K562 (cell line): ENCODE measurements around the gene FAM20C. TPM values are rescaled to one million over a fixed set of nuclear protein-coding genes. Genes with fewer than 3 reads are reported as not detected.
"Not testable (repeated sequence)": the region's sequence is repeated elsewhere in the genome, so short reads cannot be mapped to it uniquely, and the experiment has no call there.

Experiments used
- ATAC-seq: fragments of 200-7000 bp; cut with Tn5 transposase; 3 replicates; pipeline ENCODE4 v1.9.1; 2020; ENCODE audit warnings: moderate library complexity
- BruUV-seq: library from RNA; stranded (reverse); fragments of 400-500 nt; replicated peaks from 2 replicates; lab custom pipeline; 2021; lab: Mats Ljungman, UMichigan
- CTCF ChIA-PET: fragments of 300-600 bp; formaldehyde crosslinking; extraction: SDS; loops from one replicate; lab custom pipeline; 2021; ENCODE audit warnings: low intra/inter-chr PET ratio; lab: Yijun Ruan, JAX
- POLR2A ChIA-PET: fragments of 300-600, 350-650 bp; sonication (Branson Sonifier 250); formaldehyde crosslinking; extraction: SDS; loops from one replicate; lab custom pipeline; 2021; ENCODE audit warnings: antibody characterized with exemption, inconsistent platforms; lab: Yijun Ruan, JAX
- DNase-seq, 4 experiments: peaks; one replicate each; pipeline versions ENCODE4 v3.0.0 to v3.0.0-alpha.2; 2011 to 2018; ENCODE audit warnings: low spot score in 3 of 4, mixed read lengths in 3 of 4; ENCODE audit errors: extremely low read depth in 1 of 4
- FAIRE-seq: peaks from 2 replicates; lab custom pipeline; 2011; peaks lifted over from hg19 to GRCh38; lab: Jason Lieb, UNC
- H2AFZ ChIP-seq: 2 replicates; pipeline ENCODE4 v1.6.0; 2011; ENCODE audit warnings: low read depth, low read length, control low read depth, inconsistent platforms
- H3K27ac ChIP-seq: fragments of 200-600 bp; 3 replicates; pipeline ENCODE4 v1.8.0; 2011; ENCODE audit warnings: low read depth, mild to moderate bottlenecking, control low read depth, inconsistent platforms, low read length, moderate library complexity, mixed read lengths; ENCODE audit errors: extremely low read depth
- H3K27me3 ChIP-seq, 2 experiments: fragments of 300-600 bp in 1 of 2; 2 replicates in 1 of 2; 3 replicates in 1 of 2; pipeline versions ENCODE4 v1.6.0 to v1.8.0; 2011; ENCODE audit warnings: inconsistent platforms in 2 of 2, low read length in 2 of 2, mild to moderate bottlenecking in 1 of 2, mixed read lengths in 1 of 2, moderate library complexity in 1 of 2; ENCODE audit not compliant: control insufficient read depth in 2 of 2, insufficient read depth in 2 of 2
- H3K36me3 ChIP-seq: fragments of 300-600 bp; 3 replicates; pipeline ENCODE4 v1.8.0; 2011; ENCODE audit warnings: mild to moderate bottlenecking, low read length, inconsistent platforms; ENCODE audit not compliant: control insufficient read depth, insufficient read depth
- H3K4me1 ChIP-seq, 2 experiments: fragments of 200-600 bp in 1 of 2; replicated peaks in 1 of 2; 2 replicates in 1 of 2; 3 replicates in 1 of 2; pipeline versions ENCODE4 v1.5.1 to v1.8.0; 2011; ENCODE audit warnings: inconsistent platforms in 2 of 2, low read length in 2 of 2, mild to moderate bottlenecking in 1 of 2, mixed read lengths in 1 of 2, moderate library complexity in 1 of 2; ENCODE audit not compliant: control insufficient read depth in 2 of 2, insufficient read depth in 2 of 2
- H3K4me2 ChIP-seq: 2 replicates; pipeline ENCODE4 v1.6.1; 2011; ENCODE audit warnings: low read length, control low read depth, inconsistent platforms, mixed read lengths; ENCODE audit not compliant: insufficient read depth
- H3K4me3 ChIP-seq: fragments of 200-600 bp; sonication (generic), shearing (Covaris generic); 2 replicates; pipeline ENCODE4 v1.5.1; 2016; ENCODE audit warnings: control low read depth, inconsistent platforms
- H3K79me2 ChIP-seq: fragments of 200-600 bp; 3 replicates; pipeline ENCODE4 v1.8.0; 2011; ENCODE audit warnings: low read length, inconsistent platforms; ENCODE audit not compliant: control insufficient read depth, insufficient read depth
- H3K9ac ChIP-seq, 2 experiments: 2 replicates each; pipeline versions ENCODE4 v1.6.0 to v1.6.1; 2011; ENCODE audit warnings: low read depth in 2 of 2, low read length in 2 of 2, control low read depth in 1 of 2, inconsistent platforms in 1 of 2, mild to moderate bottlenecking in 1 of 2, mixed read lengths in 1 of 2; ENCODE audit not compliant: insufficient read depth in 1 of 2
- H3K9me1 ChIP-seq: one replicate; pipeline ENCODE4 v1.6.0; 2011; ENCODE audit warnings: inconsistent platforms, mild to moderate bottlenecking, low read length, moderate library complexity; ENCODE audit not compliant: control insufficient read depth, insufficient read depth
- H3K9me3 ChIP-seq: replicated peaks from 2 replicates; pipeline ENCODE4 v1.5.1; 2011; ENCODE audit warnings: low read depth, low read length, inconsistent platforms; ENCODE audit not compliant: control insufficient read depth, insufficient read depth
- H4K20me1 ChIP-seq: replicated peaks from 2 replicates; pipeline ENCODE4 v1.6.1; 2011; ENCODE audit warnings: low read length, inconsistent platforms, mixed read lengths; ENCODE audit not compliant: control insufficient read depth, insufficient read depth
- HNRNPL ChIP-seq: fragments of 200-400 bp; formaldehyde crosslinking; IDR thresholded peaks from 2 replicates; pipeline ENCODE4 v1.6.1; 2017; ENCODE audit warnings: low read depth, mild to moderate bottlenecking, low read length
- RBFOX2 ChIP-seq: fragments of 200-400 bp; formaldehyde crosslinking; IDR thresholded peaks from 2 replicates; pipeline ENCODE4 v1.6.1; 2017; ENCODE audit warnings: low read depth, mild to moderate bottlenecking, low read length, moderate library complexity
- WGBS: fragments of 100-300 bp; shearing (Covaris generic); methylation state at CpG from one replicate; pipeline ENCODE4 v1.1.6; 2016; ENCODE audit warnings: low coverage, mixed read lengths; ENCODE audit not compliant: insufficient coverage; ENCODE audit errors: missing lambda C conversion rate; 5-methylcytosine and 5-hydroxymethylcytosine counted together
- in situ Hi-C: fragments of 300-500 bp; cut with MboI; formaldehyde crosslinking; loops from 4 replicates; pipeline ENCODE4 v1.15.0; 2018; ENCODE audit warnings: inconsistent platforms, mixed read lengths
- intact Hi-C: fragments of 100-400 bp; cut with micrococcal nuclease; formaldehyde crosslinking; loops from 2 replicates; pipeline ENCODE4 v1.14.2; 2022
- polyA plus RNA-seq, 8 experiments: library from polyadenylated mRNA; depleted of rRNA in 4 of 8; stranded (reverse) in 5 of 8; unstranded in 3 of 8; fragments of >200 nt; fragmentation: Nextera tagmentation in 2 of 8; fragmentation: Illumina TruSeq in 1 of 8; extraction: Ambion mirVana in 2 of 8; extraction: Trizol in 1 of 8; gene quantifications; 2 replicates each; pipeline versions ENCODE4 v1.2.1 to v1.2.3, GENCODE V29; 2011 to 2014; ENCODE audit warnings: inconsistent platforms in 1 of 8, missing spikeins in 1 of 8
- total RNA-seq, 7 experiments: library from RNA; depleted of rRNA in 6 of 7; stranded (reverse); fragments of >200 nt in 6 of 7; fragmentation: Illumina TruSeq in 2 of 7; extraction: Trizol in 2 of 7; gene quantifications; 2 replicates each; pipeline versions ENCODE4 v1.2.1 to v1.2.3, GENCODE V29; 2011 to 2021; ENCODE audit warnings: low replicate concordance in 1 of 7

The FAM20C gene
- total and polyA plus RNA-seq, 9 of the 15 experiments (the other 6 are each of a cell fraction or from before 2014, with no cell fraction given): 0.09 TPM; not detected in 8

GRCh38 chr7:242826-243579 lies 50.6 kb downstream of the FAM20C start:
- H3K9me3 ChIP-seq, FAIRE-seq, H3K79me2 ChIP-seq, H2AFZ ChIP-seq, DNase-seq, H3K9ac ChIP-seq, H3K4me3 ChIP-seq, H3K9me1 ChIP-seq, BruUV-seq, H4K20me1 ChIP-seq, in situ Hi-C loops, CTCF ChIA-PET, ATAC-seq, intact Hi-C loops, H3K36me3 ChIP-seq, H3K27ac ChIP-seq, H3K4me2 ChIP-seq: not testable (repeated sequence)
- Histone ChIP-seq H3K4me1 (peaks cover 0 to 14% of the 10 kb centered on the region in 2 experiments; a peak in 2 of 5 replicates), H3K27me3 (peaks cover 30 to 39% of the 10 kb centered on the region in 2 experiments)
- TF ChIP-seq HNRNPL: 0 out of 2 replicates have a peak, but pooled peaks have one; percentile 50
- TF ChIP-seq RBFOX2: 0 out of 2 replicates have a peak, but pooled peaks have one; percentile 16
- WGBS: 5% methylated on average over 7 of the region's 21 CpGs
- POLR2A ChIA-PET: interaction anchor here (0.7 kb wide), 1 partner anchor 20 kb away, joined by 3 read pairs; no protein-coding TSS in a partner anchor

- H3K4me1 ChIP-seq: peaks cover 0 to 15% of the 10 kb centered on the region in 2 experiments; a peak in 2 of 5 replicates
- POLR2A ChIA-PET: interaction anchor here (0.6 kb wide), 1 partner anchor 11 kb away, joined by 4 read pairs; no protein-coding TSS in a partner anchor
- intact Hi-C loops, H3K4me2 ChIP-seq, H3K4me3 ChIP-seq, H2AFZ ChIP-seq, CTCF ChIA-PET, H3K9me1 ChIP-seq, FAIRE-seq, BruUV-seq, H3K9me3 ChIP-seq, H3K79me2 ChIP-seq, in situ Hi-C loops, H4K20me1 ChIP-seq, ATAC-seq, H3K27ac ChIP-seq, DNase-seq, H3K9ac ChIP-seq, H3K36me3 ChIP-seq: not testable (repeated sequence)
- H3K27me3 ChIP-seq: peaks cover 30 to 45% of the 10 kb centered on the region in 2 experiments
- 7% methylated on average over 4 of the region's 10 CpGs for WGBS
Measured at GRCh38 chr7:243580-243978, 51.2 kb downstream of the FAM20C start.
